ENCODE data around the gene DST.
A peak's percentile ranks its signal among the peaks of the same experiment; 100 is the strongest.
"Not testable (repeated sequence)": the region's sequence is repeated elsewhere in the genome, so short reads cannot be mapped to it uniquely, and the experiment has no call there.

Gene DST

DNA sequence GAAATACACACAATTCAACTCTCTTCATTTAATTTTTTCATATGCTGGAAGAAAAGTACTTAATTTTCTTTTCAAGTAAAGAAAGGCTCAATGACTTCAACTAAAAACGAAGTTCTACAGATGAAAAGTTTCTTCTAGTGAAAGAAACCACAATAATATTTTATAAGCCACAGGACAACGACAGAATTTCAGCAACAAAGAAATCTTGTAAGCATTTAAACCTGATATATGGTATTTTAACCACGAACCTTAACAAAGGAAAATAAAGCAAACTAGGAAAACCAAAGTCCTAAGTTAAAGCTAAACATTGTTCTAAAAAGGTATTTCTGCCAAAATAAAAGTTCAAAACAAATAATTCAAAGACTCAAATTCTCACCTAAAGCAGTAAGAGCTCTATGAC is 24.6 kb upstream of the DST start:
- H3K27me3 ChIP-seq (ENCODE audit: insufficient read depth, poor library complexity, severe bottlenecking) = no peaks in the 10 kb centered on the region
- no peak for DNase-seq (ENCODE audit: low read depth in 1 of 2, low spot score in 1 of 2)
- H3K4me3 ChIP-seq (replicated peaks; ENCODE audit: insufficient read depth, low read length) = no peak overlapping the region

DNA sequence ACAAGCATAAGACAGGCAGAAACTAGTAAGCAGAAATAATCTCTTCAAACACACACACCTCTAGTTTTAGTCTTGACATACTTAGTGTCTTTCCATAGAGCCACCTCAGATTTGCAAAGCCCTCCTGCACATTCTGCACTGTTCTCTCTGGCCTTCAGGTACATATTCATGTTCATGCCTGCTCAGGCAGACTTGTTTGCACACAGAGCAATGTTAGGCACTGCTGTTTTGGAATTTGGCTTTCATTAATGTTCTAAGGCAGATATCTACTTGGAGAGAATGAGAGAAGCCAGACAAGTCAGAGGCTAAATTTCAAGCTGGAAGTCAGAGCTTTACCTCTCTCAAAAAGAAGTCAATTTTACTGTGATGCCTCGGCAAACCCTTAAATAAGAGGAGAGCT is 21.3 kb upstream of the DST start:
- Histone ChIP-seq H3K27ac (replicated peaks) (no peak overlapping the region), H3K4me3 (replicated peaks; ENCODE audit: insufficient read depth, low read length) (no peak overlapping the region), H3K27me3 (ENCODE audit: insufficient read depth, poor library complexity, severe bottlenecking) (no peaks in the 10 kb centered on the region)
- TF ChIP-seq SPI1 (IDR thresholded peaks at IDR 0.05; ENCODE audit: borderline replicate concordance, low read depth) (no peak), GABPA (IDR thresholded peaks at IDR 0.05; ENCODE audit: low read depth) (no peak), CTCF (IDR thresholded peaks at IDR 0.05; ENCODE audit: insufficient read depth, low read length) (no peak), POLR2AphosphoS5 (IDR thresholded peaks at IDR 0.05; ENCODE audit: low read depth) (no peak)
- TF ChIP-seq, protein P1, sequence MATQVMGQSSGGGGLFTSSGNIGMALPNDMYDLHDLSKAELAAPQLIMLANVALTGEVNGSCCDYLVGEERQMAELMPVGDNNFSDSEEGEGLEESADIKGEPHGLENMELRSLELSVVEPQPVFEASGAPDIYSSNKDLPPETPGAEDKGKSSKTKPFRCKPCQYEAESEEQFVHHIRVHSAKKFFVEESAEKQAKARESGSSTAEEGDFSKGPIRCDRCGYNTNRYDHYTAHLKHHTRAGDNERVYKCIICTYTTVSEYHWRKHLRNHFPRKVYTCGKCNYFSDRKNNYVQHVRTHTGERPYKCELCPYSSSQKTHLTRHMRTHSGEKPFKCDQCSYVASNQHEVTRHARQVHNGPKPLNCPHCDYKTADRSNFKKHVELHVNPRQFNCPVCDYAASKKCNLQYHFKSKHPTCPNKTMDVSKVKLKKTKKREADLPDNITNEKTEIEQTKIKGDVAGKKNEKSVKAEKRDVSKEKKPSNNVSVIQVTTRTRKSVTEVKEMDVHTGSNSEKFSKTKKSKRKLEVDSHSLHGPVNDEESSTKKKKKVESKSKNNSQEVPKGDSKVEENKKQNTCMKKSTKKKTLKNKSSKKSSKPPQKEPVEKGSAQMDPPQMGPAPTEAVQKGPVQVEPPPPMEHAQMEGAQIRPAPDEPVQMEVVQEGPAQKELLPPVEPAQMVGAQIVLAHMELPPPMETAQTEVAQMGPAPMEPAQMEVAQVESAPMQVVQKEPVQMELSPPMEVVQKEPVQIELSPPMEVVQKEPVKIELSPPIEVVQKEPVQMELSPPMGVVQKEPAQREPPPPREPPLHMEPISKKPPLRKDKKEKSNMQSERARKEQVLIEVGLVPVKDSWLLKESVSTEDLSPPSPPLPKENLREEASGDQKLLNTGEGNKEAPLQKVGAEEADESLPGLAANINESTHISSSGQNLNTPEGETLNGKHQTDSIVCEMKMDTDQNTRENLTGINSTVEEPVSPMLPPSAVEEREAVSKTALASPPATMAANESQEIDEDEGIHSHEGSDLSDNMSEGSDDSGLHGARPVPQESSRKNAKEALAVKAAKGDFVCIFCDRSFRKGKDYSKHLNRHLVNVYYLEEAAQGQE (IDR thresholded peaks at IDR 0.05; ENCODE audit: insufficient replicate concordance, low read depth) = no peak
- DNase-seq (ENCODE audit: low read depth in 1 of 2, low spot score in 1 of 2) = no peak

More for the DNA sequence above, 24.6 kb upstream of the DST start:
- no peak overlapping the region for H3K27ac ChIP-seq (replicated peaks)
- no peak for TF ChIP-seq CTCF (IDR thresholded peaks at IDR 0.05; ENCODE audit: insufficient read depth, low read length)
- no peak for TF ChIP-seq SPI1 (IDR thresholded peaks at IDR 0.05; ENCODE audit: borderline replicate concordance, low read depth)
- TF ChIP-seq, protein P1 (IDR thresholded peaks at IDR 0.05; ENCODE audit: insufficient replicate concordance, low read depth) = no peak
- no peak for TF ChIP-seq POLR2AphosphoS5 (IDR thresholded peaks at IDR 0.05; ENCODE audit: low read depth)

GRCh38 chr6:56663344-56663743 is 20.7 kb upstream of the DST start:
- H3K27ac ChIP-seq (replicated peaks) = no peak overlapping the region
- TF ChIP-seq SPI1 (IDR thresholded peaks at IDR 0.05; ENCODE audit: borderline replicate concordance, low read depth) (no peak), GABPA (IDR thresholded peaks at IDR 0.05; ENCODE audit: low read depth) (no peak), POLR2AphosphoS5 (IDR thresholded peaks at IDR 0.05; ENCODE audit: low read depth) (no peak), CTCF (IDR thresholded peaks at IDR 0.05; ENCODE audit: insufficient read depth, low read length) (no peak)
- TF ChIP-seq, protein P1 (IDR thresholded peaks at IDR 0.05; ENCODE audit: insufficient replicate concordance, low read depth) = no peak
- no peak overlapping the region for H3K4me3 ChIP-seq (replicated peaks; ENCODE audit: insufficient read depth, low read length)
- H3K27me3 ChIP-seq (ENCODE audit: insufficient read depth, poor library complexity, severe bottlenecking) = no peaks in the 10 kb centered on the region
- DNase-seq (ENCODE audit: low read depth in 1 of 2, low spot score in 1 of 2) = no peak

- DNase-seq (ENCODE audit: low read depth in 1 of 2, low spot score in 1 of 2) = peak in 1 of 2 experiments; percentile 23
- H3K27me3 ChIP-seq (ENCODE audit: insufficient read depth, poor library complexity, severe bottlenecking); H3K27ac ChIP-seq (replicated peaks); H3K4me3 ChIP-seq (replicated peaks; ENCODE audit: insufficient read depth, low read length): not testable (repeated sequence)
Measured at GRCh38 chr6:56661338-56661737, 18.6 kb upstream of the DST start.
